ENCODE results near the gene U2AF1L4.

DNA sequence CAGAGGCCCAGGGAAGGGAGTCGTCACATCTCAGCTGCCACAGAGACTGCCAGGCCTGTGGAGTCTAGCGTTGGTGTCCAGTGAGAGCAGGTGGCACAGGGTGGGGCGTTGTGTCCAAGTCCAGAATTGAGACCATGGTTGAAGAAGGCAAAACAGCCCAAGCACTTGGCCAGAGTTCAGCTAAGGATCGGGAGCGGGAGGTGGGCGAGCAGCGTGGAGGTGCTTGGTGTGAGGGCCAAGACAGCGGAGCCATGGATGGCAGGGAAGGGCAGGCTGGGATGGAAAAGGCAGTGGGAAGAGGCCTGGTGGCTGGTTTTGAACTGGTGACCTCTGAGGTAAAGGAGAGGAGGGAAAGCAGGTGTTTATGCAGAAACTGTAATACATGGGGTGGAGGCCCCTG lies 10.9 kb downstream of the U2AF1L4 start:
- TF ChIP-seq POLR2A (IDR thresholded peaks at IDR 0.05) = no peak
- no peak for TF ChIP-seq POLR2AphosphoS5 (IDR thresholded peaks at IDR 0.05)
